ENCODE results near the gene ADIPOR1. TPM values are rescaled to one million over a fixed set of nuclear protein-coding genes. Genes with fewer than 3 reads are reported as not detected.

The ADIPOR1 gene
- total RNA-seq, 1 donor from 2014 or later: 38.0 TPM

DNA sequence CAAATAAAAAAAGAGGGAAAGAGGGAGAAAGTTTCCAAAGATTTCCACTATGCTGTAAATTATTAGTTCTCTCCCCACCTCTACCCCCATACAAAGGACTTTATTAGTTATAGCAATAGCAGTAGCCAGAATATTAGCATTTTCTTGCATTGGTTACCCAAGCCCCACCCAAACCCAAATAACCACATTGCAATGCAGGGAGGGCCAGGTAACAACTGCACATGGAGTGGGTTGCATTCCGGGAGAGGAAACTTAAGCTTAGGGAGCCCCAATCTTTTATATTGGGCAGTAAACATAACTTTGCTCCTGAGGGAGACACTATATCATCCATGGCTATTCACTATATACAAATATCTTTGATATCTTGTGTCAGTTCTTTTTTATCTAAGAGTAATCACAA, 6.0 kb downstream of the ADIPOR1 start:
- H3K36me3 Mint-ChIP-seq: peaks cover 12% of the 10 kb centered on the region
- no peak for TF ChIP-seq CTCF (IDR thresholded peaks at IDR 0.05; ENCODE audit: unreplicated experiment)
- no peaks in the 10 kb centered on the region for H3K9me3 Mint-ChIP-seq
- DNase-seq (ENCODE audit: low spot score in 2 of 2, unreplicated experiment in 2 of 2): no peak
- H3K4me1 Mint-ChIP-seq: peaks cover 23% of the 10 kb centered on the region
- H3K4me3 Mint-ChIP-seq: no peak overlapping the region
- H3K27me3 Mint-ChIP-seq (ENCODE audit: low read depth): no peaks in the 10 kb centered on the region
- no peak overlapping the region for H3K27ac Mint-ChIP-seq

GRCh38 chr1:202951437-202951836, 6.7 kb downstream of the ADIPOR1 start:
- H3K4me3 Mint-ChIP-seq: no peak overlapping the region
- DNase-seq (ENCODE audit: low spot score in 2 of 2, unreplicated experiment in 2 of 2): no peak
- no peaks in the 10 kb centered on the region for H3K9me3 Mint-ChIP-seq
- peak overlapping the region; percentile 43 for H3K27ac Mint-ChIP-seq
- H3K4me1 Mint-ChIP-seq: peaks cover 16% of the 10 kb centered on the region
- peaks cover 12% of the 10 kb centered on the region for H3K36me3 Mint-ChIP-seq
- TF ChIP-seq CTCF (IDR thresholded peaks at IDR 0.05; ENCODE audit: unreplicated experiment): no peak
- H3K27me3 Mint-ChIP-seq (ENCODE audit: low read depth): no peaks in the 10 kb centered on the region

GRCh38 chr1:202945483-202945882, 12.6 kb downstream of the ADIPOR1 start:
- Mint-ChIP-seq H3K4me3 (no peak overlapping the region), H3K27ac (no peak overlapping the region), H3K9me3 (no peaks in the 10 kb centered on the region), H3K36me3 (peaks cover 49% of the 10 kb centered on the region), H3K27me3 (ENCODE audit: low read depth) (no peaks in the 10 kb centered on the region), H3K4me1 (no peaks in the 10 kb centered on the region)
- TF ChIP-seq CTCF (IDR thresholded peaks at IDR 0.05; ENCODE audit: unreplicated experiment): no peak
- no peak for DNase-seq (ENCODE audit: low spot score in 2 of 2, unreplicated experiment in 2 of 2)

DNA sequence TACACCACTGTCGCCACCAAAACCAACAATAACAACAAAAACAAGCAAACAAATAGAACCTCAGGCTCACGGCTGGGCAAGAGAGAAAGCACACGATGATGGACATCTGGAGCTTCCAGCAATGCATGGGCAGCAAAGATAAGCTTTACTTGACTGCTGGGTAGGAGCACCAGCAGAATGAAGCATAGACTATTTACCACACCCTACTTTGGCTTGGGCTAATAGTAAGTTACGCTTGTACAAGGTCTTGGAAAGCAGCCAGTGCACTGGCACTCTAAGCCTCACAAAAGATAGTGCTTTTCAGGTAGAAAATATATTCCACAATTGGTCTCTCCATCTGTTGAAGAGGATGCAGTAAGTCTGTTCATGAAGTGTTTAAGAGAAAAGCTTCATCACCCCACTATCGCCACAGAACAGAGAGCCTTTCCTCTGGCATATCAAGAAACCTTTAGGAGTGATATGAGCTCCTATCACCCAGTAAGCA, 13.6 kb downstream of the ADIPOR1 start:
- no peaks in the 10 kb centered on the region for H3K4me1 Mint-ChIP-seq
- H3K27ac Mint-ChIP-seq: no peak overlapping the region
- no peak for DNase-seq (ENCODE audit: low spot score in 2 of 2, unreplicated experiment in 2 of 2)
- H3K36me3 Mint-ChIP-seq: peaks cover 46% of the 10 kb centered on the region
- no peaks in the 10 kb centered on the region for H3K9me3 Mint-ChIP-seq
- no peaks in the 10 kb centered on the region for H3K27me3 Mint-ChIP-seq (ENCODE audit: low read depth)
- no peak for TF ChIP-seq CTCF (IDR thresholded peaks at IDR 0.05; ENCODE audit: unreplicated experiment)
- no peak overlapping the region for H3K4me3 Mint-ChIP-seq

DNA sequence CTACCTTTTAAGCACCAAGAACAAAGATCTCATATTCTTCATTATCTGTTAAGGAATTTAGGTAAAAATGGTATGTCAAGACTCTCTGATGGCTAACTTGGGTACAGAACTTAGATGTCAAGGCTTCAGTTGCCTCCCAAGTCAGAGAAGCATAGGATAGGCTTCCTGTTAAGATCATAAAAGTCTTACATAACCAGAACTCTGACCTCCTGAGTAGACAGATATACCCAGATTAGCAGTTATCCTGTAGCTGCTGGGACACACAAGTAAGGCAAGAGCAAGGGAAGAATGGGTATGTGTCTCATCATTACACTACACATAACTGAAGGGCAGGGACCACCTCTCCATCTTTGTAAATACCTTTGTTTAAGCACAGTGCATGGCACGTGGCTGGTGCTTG, 15.7 kb downstream of the ADIPOR1 start:
- Mint-ChIP-seq H3K27ac (no peak overlapping the region), H3K27me3 (ENCODE audit: low read depth) (no peaks in the 10 kb centered on the region), H3K36me3 (peaks cover 39% of the 10 kb centered on the region), H3K4me3 (no peak overlapping the region), H3K4me1 (no peaks in the 10 kb centered on the region), H3K9me3 (no peaks in the 10 kb centered on the region)
- TF ChIP-seq CTCF (IDR thresholded peaks at IDR 0.05; ENCODE audit: unreplicated experiment): no peak
- DNase-seq (ENCODE audit: low spot score in 2 of 2, unreplicated experiment in 2 of 2): no peak

- DNase-seq (ENCODE audit: low spot score in 2 of 2, unreplicated experiment in 2 of 2): no peak
- no peak overlapping the region for H3K27ac Mint-ChIP-seq
- TF ChIP-seq CTCF (IDR thresholded peaks at IDR 0.05; ENCODE audit: unreplicated experiment): no peak
- no peaks in the 10 kb centered on the region for H3K4me1 Mint-ChIP-seq
- H3K27me3 Mint-ChIP-seq (ENCODE audit: low read depth): no peaks in the 10 kb centered on the region
- H3K9me3 Mint-ChIP-seq: no peaks in the 10 kb centered on the region
- H3K36me3 Mint-ChIP-seq: peaks cover 38% of the 10 kb centered on the region
- no peak overlapping the region for H3K4me3 Mint-ChIP-seq
Observed at GRCh38 chr1:202941372-202941771, 16.7 kb downstream of the ADIPOR1 start.
